HG03280 (cell line): ENCODE results near the gene GTF3C1.
A peak's percentile ranks its signal among the peaks of the same experiment; 100 is the strongest.
"Not testable (repeated sequence)": the region's sequence is repeated elsewhere in the genome, so short reads cannot be mapped to it uniquely, and the experiment has no call there.

Source experiments
- ATAC-seq: cut with Tn5 transposase; IDR thresholded peaks from one replicate; pipeline ENCODE4 v1.9.1; 2021; ENCODE audit warnings: mild to moderate bottlenecking, moderate library complexity; ENCODE audit not compliant: unreplicated experiment

The GTF3C1 gene

GRCh38 chr16:27465483-27465879, 84.2 kb downstream of the GTF3C1 start:
- no peak for ATAC-seq

GRCh38 chr16:27464626-27465482, 84.9 kb downstream of the GTF3C1 start:
- no peak for ATAC-seq

DNA sequence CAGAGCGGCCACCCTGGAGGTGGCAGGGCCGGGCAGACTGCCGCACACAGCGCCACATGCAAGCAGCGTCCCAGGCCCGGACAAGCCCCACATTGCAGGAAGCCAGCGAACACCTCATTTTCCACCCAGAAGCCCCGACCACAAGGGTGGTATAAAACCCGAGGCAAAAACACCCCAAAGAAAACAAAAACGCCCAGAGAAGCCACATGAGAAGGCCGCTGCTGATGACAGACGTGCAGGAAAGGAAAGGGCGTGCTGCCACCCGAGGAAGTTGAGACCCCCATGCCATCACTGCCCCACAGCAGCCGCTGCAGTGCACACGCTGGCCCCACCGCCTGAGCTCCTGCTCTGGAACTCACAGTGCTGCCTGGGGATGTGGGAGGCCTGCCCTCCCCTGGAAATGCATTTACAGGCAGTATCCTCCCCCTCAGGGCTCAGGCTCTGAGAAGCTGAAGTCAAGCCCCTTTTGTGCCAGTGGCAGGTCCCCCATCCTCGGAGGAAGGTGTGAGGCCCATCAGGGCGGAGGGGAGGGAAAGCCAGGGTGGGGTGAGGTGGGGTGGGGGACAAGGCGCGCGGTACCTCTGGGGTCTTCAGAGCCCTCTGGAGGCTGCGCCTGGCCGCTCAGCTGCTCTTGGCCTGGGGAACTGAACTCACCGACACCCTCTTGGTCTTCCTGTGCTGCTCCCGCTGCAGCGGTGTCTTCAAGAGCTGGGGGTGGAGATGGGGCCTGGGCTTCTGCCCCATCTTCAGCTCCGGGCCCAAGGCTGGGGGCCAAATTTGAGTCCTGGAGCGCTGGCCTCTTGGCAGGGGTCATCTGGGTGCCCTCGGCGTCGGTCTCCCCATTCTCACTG, 85.7 kb downstream of the GTF3C1 start:
- no peak for ATAC-seq

DNA sequence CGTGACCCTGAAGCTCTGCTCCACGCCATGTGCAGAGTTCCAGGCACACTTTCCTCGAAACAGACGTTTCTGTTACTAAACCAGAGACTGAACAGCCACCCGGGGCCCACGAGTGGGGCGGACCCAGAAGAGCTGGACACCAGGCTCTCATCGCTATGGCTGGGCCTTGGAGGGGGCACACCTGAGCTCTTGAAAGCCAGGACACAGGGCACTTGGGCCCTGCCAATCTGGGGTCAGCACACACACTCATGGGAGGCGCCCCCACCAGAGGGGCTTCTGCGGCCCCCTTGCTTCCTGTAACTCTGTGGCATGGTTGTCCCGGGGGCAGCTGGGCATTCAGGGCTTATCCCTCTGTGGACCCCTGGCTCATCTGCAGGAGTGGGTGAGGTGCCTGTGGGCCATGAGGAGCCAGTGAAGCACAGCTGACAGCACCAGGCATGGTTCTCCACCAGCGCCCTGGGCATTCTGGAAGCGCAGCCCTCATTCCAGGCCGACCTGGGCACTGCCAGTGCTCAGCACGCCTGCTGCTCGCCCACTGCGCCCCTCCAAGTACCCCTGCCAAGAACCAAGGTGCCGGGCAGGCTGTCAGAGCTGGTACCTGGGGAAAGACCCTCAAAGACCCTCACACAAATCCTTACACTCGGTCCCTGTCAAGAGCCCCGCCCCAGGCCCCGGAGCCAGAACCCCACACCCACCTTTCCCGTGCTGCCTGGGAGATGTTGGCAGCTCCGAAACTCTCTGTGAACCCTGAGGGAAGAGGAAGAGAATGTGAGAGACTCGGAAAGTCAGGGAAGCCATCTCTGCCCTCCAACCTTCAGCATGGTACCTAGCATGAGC, 86.6 kb downstream of the GTF3C1 start:
- no peak for ATAC-seq

DNA sequence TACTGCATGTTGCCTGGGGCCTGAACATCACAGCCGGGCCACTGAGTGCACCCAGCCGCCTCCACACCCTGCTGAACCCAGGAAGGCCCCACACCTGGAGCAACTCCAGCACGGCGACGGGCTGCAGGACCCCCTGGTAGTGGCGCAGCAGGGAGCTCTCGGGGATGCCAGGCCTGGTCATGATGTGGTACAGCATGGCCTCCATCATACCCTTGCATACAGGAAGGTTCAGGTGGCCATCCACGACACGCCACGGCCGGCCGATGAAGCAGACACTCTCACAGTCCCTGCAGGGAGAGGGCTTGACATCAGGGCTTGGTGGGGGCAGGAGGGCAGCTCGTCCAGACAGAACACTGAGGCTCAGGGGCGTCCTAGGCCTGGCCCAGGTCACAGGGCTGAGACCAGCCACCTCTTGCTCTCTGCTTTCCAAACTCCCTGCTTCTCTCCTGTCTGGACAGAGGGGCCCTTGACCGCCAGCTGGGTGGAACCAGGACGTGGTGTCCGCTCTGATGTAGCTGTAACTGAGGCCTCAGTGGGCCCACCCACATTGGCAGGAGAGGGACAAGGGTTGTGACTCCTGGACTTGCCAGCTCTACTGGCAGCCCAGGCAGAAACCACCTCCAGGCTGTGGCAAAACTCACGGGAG, 87.4 kb downstream of the GTF3C1 start:
- no peak for ATAC-seq

DNA sequence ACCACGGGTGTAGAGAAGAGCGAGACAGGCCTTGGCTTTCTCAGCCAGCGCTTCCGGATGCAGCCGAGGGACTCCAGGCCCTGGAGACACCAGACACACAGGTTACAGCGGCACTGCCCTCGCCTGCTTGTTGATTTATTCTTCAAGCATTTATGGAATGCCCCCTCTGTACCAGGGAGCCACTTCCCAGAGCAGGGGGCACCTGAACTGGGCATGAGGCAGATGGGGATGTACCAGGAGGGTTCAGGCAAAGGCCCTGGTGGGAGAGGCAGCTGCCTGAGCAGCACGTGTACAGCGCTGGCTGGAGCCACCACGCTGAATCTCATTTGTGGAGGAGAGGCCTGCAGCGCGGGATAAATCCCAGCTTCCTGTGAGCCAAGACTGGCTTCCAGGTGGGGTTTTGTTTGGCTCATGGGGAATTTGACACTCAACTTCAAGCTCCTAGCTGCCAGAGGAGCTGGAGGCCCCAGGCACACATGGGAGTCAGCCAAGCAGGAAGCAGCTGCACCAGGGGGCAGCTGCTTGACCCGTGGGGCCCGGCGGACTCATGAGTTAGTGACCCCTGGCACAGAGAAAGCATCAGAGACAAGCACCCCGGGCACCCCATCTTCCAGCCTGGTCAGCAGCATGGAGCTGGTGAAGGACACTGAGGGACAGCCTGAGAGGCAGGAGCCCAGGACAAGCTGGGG, 88.1 kb downstream of the GTF3C1 start:
- no peak for ATAC-seq

- no peak for ATAC-seq
Measured at GRCh38 chr16:27460663-27461482, 88.8 kb downstream of the GTF3C1 start.

DNA sequence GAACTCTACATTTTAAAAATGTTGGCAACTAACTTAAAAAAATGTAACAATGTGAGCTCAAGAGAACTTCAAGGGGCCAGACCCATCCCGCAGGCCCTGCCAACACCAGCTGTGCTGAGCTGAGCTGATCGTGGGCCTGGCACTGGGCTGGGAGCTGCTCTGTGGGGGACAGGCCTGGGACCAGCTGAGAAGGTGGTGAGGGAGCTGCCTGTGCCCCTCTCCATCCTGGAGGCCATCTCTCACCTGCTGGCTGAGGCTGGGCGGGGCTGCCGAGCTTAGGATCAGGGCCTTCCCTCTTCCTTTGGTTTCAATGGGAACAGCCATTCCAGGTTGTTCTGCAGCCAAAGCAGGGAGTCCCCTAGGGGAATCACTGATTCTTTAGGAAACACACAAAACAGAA, 89.5 kb downstream of the GTF3C1 start:
- ATAC-seq, result no peak

- ATAC-seq, result no peak
Measured at GRCh38 chr16:27458987-27459688, 90.6 kb downstream of the GTF3C1 start.

DNA sequence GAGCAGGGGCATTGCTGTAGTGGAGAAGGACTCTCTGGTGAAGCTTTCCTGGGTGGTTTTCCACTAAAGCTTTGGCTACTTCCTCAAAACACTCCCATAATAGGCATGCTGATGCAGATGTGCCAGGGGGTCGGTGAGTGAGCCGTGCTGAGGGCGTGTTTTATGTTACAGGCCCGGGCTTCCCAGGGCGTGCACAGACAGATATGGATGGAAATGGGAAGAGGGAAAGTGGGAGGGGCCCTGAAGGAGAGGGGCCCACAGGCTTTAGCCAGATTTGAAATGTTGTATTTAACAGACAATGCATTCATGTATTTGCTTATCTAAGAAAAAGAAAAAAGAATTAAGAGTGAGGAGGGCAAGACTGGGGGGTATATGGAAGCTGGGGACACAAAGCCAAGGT, 91.5 kb downstream of the GTF3C1 start:
- no peak for ATAC-seq

GRCh38 chr16:27457605-27457900, 92.2 kb downstream of the GTF3C1 start:
- not testable (repeated sequence) for ATAC-seq

GRCh38 chr16:27455700-27456099, 94.0 kb downstream of the GTF3C1 start:
- ATAC-seq, result no peak

GRCh38 chr16:27453494-27453825, 96.3 kb downstream of the GTF3C1 start:
- ATAC-seq, result no peak

GRCh38 chr16:27452569-27453493, 96.9 kb downstream of the GTF3C1 start:
- no peak for ATAC-seq

GRCh38 chr16:27450196-27450549, 99.5 kb downstream of the GTF3C1 start:
- peak; percentile 18 for ATAC-seq

DNA sequence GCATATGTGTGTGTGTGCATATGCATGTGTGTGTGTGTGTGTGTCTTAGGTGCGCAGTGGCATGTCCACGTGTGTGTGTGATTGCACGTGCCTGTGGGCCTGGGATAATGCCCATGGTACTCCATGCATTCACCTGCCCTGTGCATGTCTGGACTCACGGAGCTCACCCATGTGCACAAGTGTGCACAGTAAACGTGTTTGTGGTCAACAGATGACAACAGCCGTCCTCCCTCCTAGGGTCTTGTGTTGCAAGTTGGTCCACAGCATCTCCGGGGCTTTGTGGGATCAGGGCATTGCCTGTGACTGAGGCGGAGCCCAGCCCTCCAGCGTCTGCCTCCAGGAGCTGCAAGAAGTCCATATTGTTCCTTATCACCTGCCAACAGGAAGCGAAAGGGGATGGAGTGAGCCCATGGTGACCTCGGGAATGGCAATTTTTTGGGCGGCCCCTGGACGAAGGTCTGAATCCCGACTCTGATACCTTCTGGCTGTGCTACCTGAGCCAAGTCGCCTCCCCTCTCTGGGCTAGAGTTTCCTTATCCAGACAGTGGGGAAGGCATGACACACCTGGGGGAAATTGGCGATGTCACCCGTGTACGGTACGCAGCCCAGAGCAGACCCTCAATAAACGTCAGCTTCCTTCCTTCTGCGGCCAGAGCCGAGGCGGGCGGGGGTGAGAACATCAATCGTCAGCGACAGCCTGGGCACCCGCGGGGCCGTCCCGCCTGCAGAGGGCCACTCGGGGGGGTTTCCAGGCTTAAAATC, 100.1 kb downstream of the GTF3C1 start:
- peak; percentile 51 for ATAC-seq
